ENCODE measurements around the gene PEX14.

DNA sequence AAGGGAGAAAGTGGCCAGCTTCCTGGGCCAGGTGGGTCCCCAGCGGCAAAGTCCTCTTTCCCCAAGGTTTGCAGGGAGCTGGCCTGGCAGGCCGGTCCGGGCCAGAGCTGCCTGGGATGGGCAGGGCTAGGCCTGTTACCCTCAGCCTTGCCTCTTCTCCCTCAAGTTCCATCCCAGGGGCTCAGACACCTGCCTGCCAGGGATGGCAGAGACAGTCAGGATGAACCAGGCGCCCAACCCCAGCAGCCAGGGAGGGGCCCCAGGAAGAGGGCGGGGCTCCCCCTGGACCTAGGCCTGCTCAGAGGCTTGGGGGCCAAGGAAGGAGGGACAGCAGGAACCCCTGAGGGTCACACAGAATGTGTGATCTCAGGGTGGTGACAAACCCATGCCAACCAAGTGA lies 201.1 kb downstream of the PEX14 start:
- TF ChIP-seq POLR2A (IDR thresholded peaks at IDR 0.05; ENCODE audit: low read length) (no peak), GATA1 (IDR thresholded peaks at IDR 0.05; ENCODE audit: low read depth, low read length) (no peak)

Data from erythroblast (primary cell).